ENCODE measurements around the gene RUVBL2. TPM values are rescaled to one million over a fixed set of nuclear protein-coding genes. Genes with fewer than 3 reads are reported as not detected.
A peak's percentile ranks its signal among the peaks of the same experiment; 100 is the strongest.

Gene RUVBL2
- total RNA-seq, 1 donor from 2014 or later: 81.5 TPM

DNA sequence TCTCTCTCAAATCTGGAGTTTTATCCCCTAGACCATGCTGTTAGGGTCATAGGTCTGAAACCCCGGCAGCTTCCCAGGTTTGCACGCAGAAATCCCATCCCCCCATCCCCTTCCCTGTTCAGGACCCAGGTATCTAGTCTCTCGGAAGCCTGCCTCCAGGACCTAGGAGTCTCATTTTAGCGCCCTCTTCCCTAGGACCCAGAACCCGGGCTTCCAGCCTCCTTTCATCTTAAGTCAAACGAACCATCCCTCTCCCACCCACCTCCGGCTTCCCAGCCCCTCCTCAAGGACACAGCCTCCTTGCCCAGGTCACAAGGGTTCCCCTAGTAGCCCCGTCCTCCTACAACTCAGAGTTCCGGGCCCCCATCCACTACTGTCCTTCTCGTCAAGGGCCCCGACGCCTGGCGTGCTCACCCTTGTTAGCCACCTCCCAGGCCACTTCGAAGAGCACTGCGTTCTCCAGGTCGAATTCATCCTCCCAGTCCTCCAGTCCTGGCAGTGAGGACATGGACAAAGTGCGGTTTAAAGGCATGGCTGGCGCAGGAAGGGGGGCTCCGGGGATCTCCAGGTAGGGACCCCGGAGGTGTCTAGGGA is 1.0 kb upstream of the RUVBL2 start:
- H3K36me3 Mint-ChIP-seq (ENCODE audit: insufficient read depth): peaks cover 8% of the 10 kb centered on the region
- H3K4me3 Mint-ChIP-seq (ENCODE audit: low read depth): peak overlapping the region; percentile 99
- no peaks in the 10 kb centered on the region for H3K27me3 Mint-ChIP-seq
- H3K9me3 Mint-ChIP-seq (ENCODE audit: low read depth): no peaks in the 10 kb centered on the region
- no peak for DNase-seq (ENCODE audit: low spot score, unreplicated experiment)
- TF ChIP-seq, protein P1, sequence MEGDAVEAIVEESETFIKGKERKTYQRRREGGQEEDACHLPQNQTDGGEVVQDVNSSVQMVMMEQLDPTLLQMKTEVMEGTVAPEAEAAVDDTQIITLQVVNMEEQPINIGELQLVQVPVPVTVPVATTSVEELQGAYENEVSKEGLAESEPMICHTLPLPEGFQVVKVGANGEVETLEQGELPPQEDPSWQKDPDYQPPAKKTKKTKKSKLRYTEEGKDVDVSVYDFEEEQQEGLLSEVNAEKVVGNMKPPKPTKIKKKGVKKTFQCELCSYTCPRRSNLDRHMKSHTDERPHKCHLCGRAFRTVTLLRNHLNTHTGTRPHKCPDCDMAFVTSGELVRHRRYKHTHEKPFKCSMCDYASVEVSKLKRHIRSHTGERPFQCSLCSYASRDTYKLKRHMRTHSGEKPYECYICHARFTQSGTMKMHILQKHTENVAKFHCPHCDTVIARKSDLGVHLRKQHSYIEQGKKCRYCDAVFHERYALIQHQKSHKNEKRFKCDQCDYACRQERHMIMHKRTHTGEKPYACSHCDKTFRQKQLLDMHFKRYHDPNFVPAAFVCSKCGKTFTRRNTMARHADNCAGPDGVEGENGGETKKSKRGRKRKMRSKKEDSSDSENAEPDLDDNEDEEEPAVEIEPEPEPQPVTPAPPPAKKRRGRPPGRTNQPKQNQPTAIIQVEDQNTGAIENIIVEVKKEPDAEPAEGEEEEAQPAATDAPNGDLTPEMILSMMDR (IDR thresholded peaks at IDR 0.05; ENCODE audit: unreplicated experiment): no peak
- peaks cover 19% of the 10 kb centered on the region for H3K4me1 Mint-ChIP-seq (ENCODE audit: low read depth)
- peak overlapping the region; percentile 96 for H3K27ac Mint-ChIP-seq

DNA sequence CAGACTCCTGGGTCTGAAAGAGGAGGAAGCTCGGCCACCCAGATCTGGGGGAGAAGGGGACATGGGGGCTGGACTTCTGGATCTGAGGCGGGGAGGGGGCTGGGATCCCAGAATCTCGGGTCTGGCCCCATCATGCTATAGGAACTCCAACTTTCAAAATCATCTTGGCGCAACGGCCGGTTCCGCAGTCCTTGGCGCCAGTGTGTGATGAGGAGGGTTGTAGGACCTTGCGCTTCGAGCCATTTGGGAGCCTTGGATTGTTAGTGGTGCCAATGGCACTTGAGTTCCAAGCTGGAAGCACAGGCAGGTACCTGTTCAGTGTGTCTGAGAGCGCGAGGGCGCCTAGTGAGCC is 324 bp downstream of the RUVBL2 start:
- Mint-ChIP-seq H3K9me3 (ENCODE audit: low read depth) (no peaks in the 10 kb centered on the region), H3K4me3 (ENCODE audit: low read depth) (peak overlapping the region; percentile 99), H3K36me3 (ENCODE audit: insufficient read depth) (peaks cover 3% of the 10 kb centered on the region), H3K27me3 (no peaks in the 10 kb centered on the region), H3K4me1 (ENCODE audit: low read depth) (peaks cover 20% of the 10 kb centered on the region), H3K27ac (peak overlapping the region; percentile 97)
- TF ChIP-seq, protein P1 (IDR thresholded peaks at IDR 0.05; ENCODE audit: unreplicated experiment): no peak
- no peak for DNase-seq (ENCODE audit: low spot score, unreplicated experiment)

DNA sequence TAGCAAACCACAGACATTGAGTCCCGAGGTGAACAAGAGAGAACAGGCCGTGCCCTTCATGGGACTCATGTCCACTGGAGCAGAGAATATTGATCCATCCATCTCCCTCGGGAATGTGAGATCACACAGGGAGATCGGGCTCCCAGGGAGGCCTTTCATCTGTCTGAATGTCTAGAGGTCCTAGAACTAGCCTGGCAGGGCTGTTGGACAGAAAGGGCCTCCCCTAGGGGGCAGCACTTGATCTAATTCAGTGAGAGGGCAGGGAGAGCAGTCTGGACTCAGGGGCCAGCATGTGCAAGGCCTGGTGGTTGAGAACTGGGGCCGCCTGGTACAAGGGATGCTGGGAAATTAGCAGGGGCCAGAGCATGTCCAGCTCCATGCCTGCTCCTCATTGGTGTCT is 4.3 kb downstream of the RUVBL2 start:
- Mint-ChIP-seq H3K27ac (peak overlapping the region; percentile 44), H3K27me3 (no peaks in the 10 kb centered on the region), H3K9me3 (ENCODE audit: low read depth) (no peaks in the 10 kb centered on the region), H3K4me1 (ENCODE audit: low read depth) (peaks cover 14% of the 10 kb centered on the region), H3K4me3 (ENCODE audit: low read depth) (no peak overlapping the region), H3K36me3 (ENCODE audit: insufficient read depth) (peaks cover 2% of the 10 kb centered on the region)
- TF ChIP-seq, protein P1 (IDR thresholded peaks at IDR 0.05; ENCODE audit: unreplicated experiment): peak; percentile 60
- DNase-seq (ENCODE audit: low spot score, unreplicated experiment): peak; percentile 53

DNA sequence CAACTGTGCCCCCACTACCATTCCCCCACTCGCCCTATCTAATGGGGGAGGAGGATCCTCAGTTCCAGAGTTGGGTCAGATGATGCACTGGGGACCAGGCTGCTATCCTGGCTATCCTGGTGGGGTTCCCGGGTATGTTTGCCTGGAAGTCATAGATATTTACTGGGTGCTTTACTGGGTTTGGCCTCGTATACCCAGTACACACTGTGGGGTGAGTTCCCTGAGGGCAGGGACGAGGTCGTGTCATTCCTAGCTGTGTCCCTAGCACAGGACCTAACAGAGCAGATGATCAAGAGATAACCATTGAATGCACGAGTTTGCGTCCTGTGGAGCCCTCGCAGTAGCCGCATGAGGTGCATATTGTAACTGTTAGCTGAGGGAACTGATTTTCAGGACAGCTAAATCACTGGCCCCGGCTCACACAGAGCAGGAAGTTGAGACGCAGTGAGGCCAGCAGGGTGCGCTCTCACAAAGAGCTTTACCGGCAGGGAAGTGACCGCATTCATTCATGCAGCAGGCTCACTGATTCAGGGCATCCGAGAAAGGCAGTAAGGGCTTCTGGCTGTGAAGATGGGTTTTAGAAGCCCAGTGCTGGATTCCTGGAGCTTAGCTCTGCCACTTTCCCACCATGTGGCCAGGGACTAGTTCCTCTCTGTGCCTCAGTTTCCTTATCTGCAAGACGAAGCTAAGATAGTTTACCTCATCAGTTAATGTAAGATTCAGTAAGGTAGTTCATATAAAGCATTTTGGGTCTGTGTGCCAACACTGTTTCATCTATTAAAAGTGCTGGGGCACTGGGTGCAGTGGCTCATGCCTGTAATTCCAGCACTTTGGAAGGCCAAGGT is 6.0 kb downstream of the RUVBL2 start:
- TF ChIP-seq, protein P1 (IDR thresholded peaks at IDR 0.05; ENCODE audit: unreplicated experiment): peak; percentile 74
- Mint-ChIP-seq H3K27me3 (no peaks in the 10 kb centered on the region), H3K4me3 (ENCODE audit: low read depth) (no peak overlapping the region), H3K4me1 (ENCODE audit: low read depth) (peaks cover 7% of the 10 kb centered on the region), H3K9me3 (ENCODE audit: low read depth) (no peaks in the 10 kb centered on the region), H3K27ac (peak overlapping the region; percentile 42), H3K36me3 (ENCODE audit: insufficient read depth) (peaks cover 3% of the 10 kb centered on the region)
- DNase-seq (ENCODE audit: low spot score, unreplicated experiment): peak; percentile 49

DNA sequence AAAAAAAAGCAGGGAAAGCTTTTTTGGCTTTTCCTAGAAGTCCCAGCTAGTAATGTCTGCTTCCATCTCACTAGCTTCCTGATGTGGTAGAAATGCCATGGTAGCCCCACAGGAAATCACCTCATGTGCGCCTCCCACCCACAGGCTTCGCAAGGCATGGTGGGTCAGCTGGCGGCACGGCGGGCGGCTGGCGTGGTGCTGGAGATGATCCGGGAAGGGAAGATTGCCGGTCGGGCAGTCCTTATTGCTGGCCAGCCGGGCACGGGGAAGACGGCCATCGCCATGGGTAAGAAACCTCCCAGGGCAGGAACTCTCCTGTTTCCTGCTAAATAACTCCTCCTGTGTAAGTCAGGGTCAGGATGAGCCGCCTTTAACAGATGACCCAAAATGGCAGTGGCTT is 10.4 kb downstream of the RUVBL2 start:
- Mint-ChIP-seq H3K4me1 (ENCODE audit: low read depth) (no peaks in the 10 kb centered on the region), H3K9me3 (ENCODE audit: low read depth) (no peaks in the 10 kb centered on the region), H3K27me3 (no peaks in the 10 kb centered on the region), H3K36me3 (ENCODE audit: insufficient read depth) (peaks cover 10% of the 10 kb centered on the region), H3K27ac (no peak overlapping the region), H3K4me3 (ENCODE audit: low read depth) (no peak overlapping the region)
- TF ChIP-seq, protein P1 (IDR thresholded peaks at IDR 0.05; ENCODE audit: unreplicated experiment): no peak
- no peak for DNase-seq (ENCODE audit: low spot score, unreplicated experiment)

All from progenitor cell of endocrine pancreas (in vitro differentiated cells).